ENCODE measurements around the gene SLC24A3.
A peak's percentile ranks its signal among the peaks of the same experiment; 100 is the strongest.

SLC24A3 gene

GRCh38 chr20:19212469-19212815, at the start of gene SLC24A3:
Gene SLC24A3 (plus strand): TSS chr20:19212642.
- H3K36me3 ChIP-seq (ENCODE audit: control insufficient read depth, insufficient read depth, low read length) = no peaks in the 10 kb centered on the region
- H3K9me3 ChIP-seq (ENCODE audit: control insufficient read depth, insufficient read depth, low read depth, low read length) = no peaks in the 10 kb centered on the region
- H3K9ac ChIP-seq (ENCODE audit: low read length) = no peak within 1 kb of the TSS
- H3K4me3 ChIP-seq (ENCODE audit: low read depth, low read length) = peak within 1 kb of the TSS; percentile 66
- peaks cover 54% of the 10 kb centered on the region for H3K27me3 ChIP-seq (ENCODE audit: control insufficient read depth, insufficient read depth, low read length)
- peaks cover 18% of the 10 kb centered on the region for H3K4me1 ChIP-seq (ENCODE audit: control insufficient read depth, insufficient read depth, low read length)
- H3K27ac ChIP-seq (ENCODE audit: low read depth, low read length) = no peak within 1 kb of the TSS

DNA sequence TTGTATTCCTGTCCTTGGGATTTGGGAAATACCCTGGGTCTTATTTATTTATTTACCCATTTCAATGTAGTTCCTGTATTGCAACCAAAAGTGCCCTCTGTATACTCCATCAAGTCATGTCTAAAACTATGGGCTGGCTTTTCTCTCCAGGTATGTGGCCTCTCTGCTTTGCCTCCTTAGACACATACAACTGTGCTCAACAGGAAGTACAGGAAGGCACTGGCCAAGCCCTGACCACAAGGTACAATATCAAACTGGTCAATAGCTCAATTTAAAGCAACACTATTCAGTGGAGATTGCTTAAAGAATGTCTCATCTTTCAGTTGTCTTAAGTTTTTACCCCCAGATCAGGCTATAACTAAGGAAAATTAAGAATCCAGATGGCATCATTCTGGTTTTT, 42.3 kb upstream of the SLC24A3 start:
- H3K27ac ChIP-seq (ENCODE audit: low read depth, low read length) = no peak overlapping the region
- no peak overlapping the region for H3K9ac ChIP-seq (ENCODE audit: low read length)
- H3K27me3 ChIP-seq (ENCODE audit: control insufficient read depth, insufficient read depth, low read length) = no peaks in the 10 kb centered on the region; the same call in 1 of the 2 replicates
- no peaks in the 10 kb centered on the region for H3K4me1 ChIP-seq (ENCODE audit: control insufficient read depth, insufficient read depth, low read length)
- H3K9me3 ChIP-seq (ENCODE audit: control insufficient read depth, insufficient read depth, low read depth, low read length) = peaks cover 17% of the 10 kb centered on the region
- no peak overlapping the region for H3K4me3 ChIP-seq (ENCODE audit: low read depth, low read length)
- no peaks in the 10 kb centered on the region for H3K36me3 ChIP-seq (ENCODE audit: control insufficient read depth, insufficient read depth, low read length)

GRCh38 chr20:19172637-19173036, 39.8 kb upstream of the SLC24A3 start:
- Histone ChIP-seq H3K9me3 (ENCODE audit: control insufficient read depth, insufficient read depth, low read depth, low read length) (peaks cover 10% of the 10 kb centered on the region), H3K4me3 (ENCODE audit: low read depth, low read length) (no peak overlapping the region), H3K9ac (ENCODE audit: low read length) (no peak overlapping the region), H3K36me3 (ENCODE audit: control insufficient read depth, insufficient read depth, low read length) (no peaks in the 10 kb centered on the region), H3K4me1 (ENCODE audit: control insufficient read depth, insufficient read depth, low read length) (no peaks in the 10 kb centered on the region), H3K27me3 (ENCODE audit: control insufficient read depth, insufficient read depth, low read length) (no peaks in the 10 kb centered on the region; the same call in 1 of the 2 replicates), H3K27ac (ENCODE audit: low read depth, low read length) (no peak overlapping the region)

DNA sequence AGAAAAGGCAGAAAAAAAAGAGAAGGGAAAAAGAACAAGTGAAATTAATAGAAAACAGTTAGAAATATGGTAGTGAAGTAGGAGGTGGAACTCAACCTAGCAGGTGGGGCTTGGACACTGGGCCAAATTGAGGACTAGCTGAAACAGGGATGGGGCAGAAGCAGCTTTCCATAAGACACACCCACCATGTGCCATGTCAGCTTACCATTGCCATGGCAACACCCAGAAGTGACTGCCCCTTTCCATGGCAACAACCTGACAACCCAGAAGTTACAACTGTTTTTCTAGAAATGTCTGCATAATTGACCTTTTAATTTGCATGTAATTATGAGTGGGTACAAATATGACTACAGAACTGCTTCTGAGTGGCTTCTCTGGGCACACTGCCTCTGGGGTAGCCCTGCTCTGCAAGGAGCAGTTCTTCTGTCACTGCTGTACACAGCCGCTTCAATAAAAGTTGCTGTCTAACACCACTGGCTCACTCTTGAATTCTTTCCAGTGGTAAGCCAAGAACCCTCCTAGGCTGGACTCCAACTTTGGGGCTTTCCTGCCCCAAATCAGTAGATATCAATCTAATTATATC, 35.9 kb upstream of the SLC24A3 start:
- Histone ChIP-seq H3K27me3 (ENCODE audit: control insufficient read depth, insufficient read depth, low read length) (no peaks in the 10 kb centered on the region; the same call in 1 of the 2 replicates), H3K4me3 (ENCODE audit: low read depth, low read length) (no peak overlapping the region), H3K4me1 (ENCODE audit: control insufficient read depth, insufficient read depth, low read length) (no peaks in the 10 kb centered on the region), H3K9ac (ENCODE audit: low read length) (no peak overlapping the region), H3K36me3 (ENCODE audit: control insufficient read depth, insufficient read depth, low read length) (no peaks in the 10 kb centered on the region), H3K27ac (ENCODE audit: low read depth, low read length) (no peak overlapping the region), H3K9me3 (ENCODE audit: control insufficient read depth, insufficient read depth, low read depth, low read length) (no peaks in the 10 kb centered on the region)

DNA sequence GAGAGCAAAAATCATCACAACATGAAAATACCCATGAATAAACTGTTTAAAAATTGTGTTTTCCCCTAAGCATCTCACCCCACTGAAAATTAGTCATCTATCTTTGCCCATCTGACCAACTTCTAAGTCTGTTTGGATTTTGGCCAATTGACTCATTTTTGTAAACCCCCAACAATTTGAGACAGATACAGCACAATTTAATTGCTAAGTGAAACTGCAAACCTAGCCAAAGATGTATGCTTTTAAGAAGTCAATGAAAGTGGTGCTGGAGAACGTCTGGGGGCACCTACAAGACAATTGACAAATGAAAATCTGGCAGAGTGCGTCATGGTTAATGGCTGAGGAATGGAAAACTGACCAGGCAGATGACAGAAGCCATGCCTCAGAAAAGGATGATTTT, 30.9 kb upstream of the SLC24A3 start:
- no peak overlapping the region for H3K4me3 ChIP-seq (ENCODE audit: low read depth, low read length)
- H3K9ac ChIP-seq (ENCODE audit: low read length) = no peak overlapping the region
- no peaks in the 10 kb centered on the region for H3K9me3 ChIP-seq (ENCODE audit: control insufficient read depth, insufficient read depth, low read depth, low read length)
- H3K27me3 ChIP-seq (ENCODE audit: control insufficient read depth, insufficient read depth, low read length) = no peaks in the 10 kb centered on the region
- H3K27ac ChIP-seq (ENCODE audit: low read depth, low read length) = no peak overlapping the region
- no peaks in the 10 kb centered on the region for H3K4me1 ChIP-seq (ENCODE audit: control insufficient read depth, insufficient read depth, low read length)
- H3K36me3 ChIP-seq (ENCODE audit: control insufficient read depth, insufficient read depth, low read length) = no peaks in the 10 kb centered on the region

DNA sequence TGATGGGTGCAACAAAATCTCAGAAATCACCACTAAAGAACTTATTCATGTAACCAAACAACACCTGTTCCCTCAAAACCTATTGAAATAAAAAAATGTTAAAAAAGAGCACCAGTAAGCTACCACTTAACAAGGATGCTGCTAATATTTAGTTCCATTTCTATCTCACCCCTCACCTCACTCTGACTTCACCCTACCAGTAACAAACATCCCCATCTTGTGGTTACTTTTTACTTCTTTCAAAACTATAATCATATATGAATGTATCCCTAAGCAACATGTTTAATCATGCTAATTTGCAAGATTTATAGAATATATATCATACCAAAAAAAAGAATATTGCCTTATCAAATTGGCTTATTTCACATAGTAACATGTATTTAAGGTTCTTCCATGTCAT, 27.4 kb upstream of the SLC24A3 start:
- Histone ChIP-seq H3K36me3 (ENCODE audit: control insufficient read depth, insufficient read depth, low read length) (no peaks in the 10 kb centered on the region), H3K9me3 (ENCODE audit: control insufficient read depth, insufficient read depth, low read depth, low read length) (no peaks in the 10 kb centered on the region), H3K9ac (ENCODE audit: low read length) (no peak overlapping the region), H3K27ac (ENCODE audit: low read depth, low read length) (no peak overlapping the region), H3K4me3 (ENCODE audit: low read depth, low read length) (no peak overlapping the region), H3K4me1 (ENCODE audit: control insufficient read depth, insufficient read depth, low read length) (no peaks in the 10 kb centered on the region), H3K27me3 (ENCODE audit: control insufficient read depth, insufficient read depth, low read length) (no peaks in the 10 kb centered on the region)

DNA sequence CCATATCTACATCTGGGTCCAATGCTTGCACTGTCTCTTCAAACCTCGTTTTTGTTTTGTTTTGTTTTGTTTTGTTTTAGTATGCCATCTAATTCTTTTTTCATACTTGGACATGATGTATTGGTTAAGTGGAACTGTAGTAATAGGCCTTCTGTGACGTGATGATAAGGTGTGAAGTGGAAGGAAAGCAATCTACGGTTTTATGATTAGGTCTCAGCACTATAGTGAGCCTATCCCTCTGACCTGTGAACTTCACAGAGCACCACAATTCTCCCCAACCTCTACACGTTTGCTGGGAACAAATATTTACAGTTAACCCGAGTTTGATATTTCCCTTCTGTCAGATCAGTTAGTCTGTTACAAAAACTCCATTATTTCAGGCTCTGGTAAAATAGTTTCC, 19.1 kb upstream of the SLC24A3 start:
- Histone ChIP-seq H3K27me3 (ENCODE audit: control insufficient read depth, insufficient read depth, low read length) (no peaks in the 10 kb centered on the region), H3K4me1 (ENCODE audit: control insufficient read depth, insufficient read depth, low read length) (no peaks in the 10 kb centered on the region), H3K36me3 (ENCODE audit: control insufficient read depth, insufficient read depth, low read length) (no peaks in the 10 kb centered on the region), H3K9ac (ENCODE audit: low read length) (no peak overlapping the region), H3K27ac (ENCODE audit: low read depth, low read length) (no peak overlapping the region), H3K9me3 (ENCODE audit: control insufficient read depth, insufficient read depth, low read depth, low read length) (no peaks in the 10 kb centered on the region), H3K4me3 (ENCODE audit: low read depth, low read length) (no peak overlapping the region)

GRCh38 chr20:19205981-19206396, 6.5 kb upstream of the SLC24A3 start:
- Histone ChIP-seq H3K4me1 (ENCODE audit: control insufficient read depth, insufficient read depth, low read length) (peaks cover 21% of the 10 kb centered on the region), H3K9ac (ENCODE audit: low read length) (no peak overlapping the region), H3K27me3 (ENCODE audit: control insufficient read depth, insufficient read depth, low read length) (peaks cover 11% of the 10 kb centered on the region), H3K27ac (ENCODE audit: low read depth, low read length) (no peak overlapping the region), H3K4me3 (ENCODE audit: low read depth, low read length) (no peak overlapping the region), H3K9me3 (ENCODE audit: control insufficient read depth, insufficient read depth, low read depth, low read length) (no peaks in the 10 kb centered on the region), H3K36me3 (ENCODE audit: control insufficient read depth, insufficient read depth, low read length) (no peaks in the 10 kb centered on the region)

DNA sequence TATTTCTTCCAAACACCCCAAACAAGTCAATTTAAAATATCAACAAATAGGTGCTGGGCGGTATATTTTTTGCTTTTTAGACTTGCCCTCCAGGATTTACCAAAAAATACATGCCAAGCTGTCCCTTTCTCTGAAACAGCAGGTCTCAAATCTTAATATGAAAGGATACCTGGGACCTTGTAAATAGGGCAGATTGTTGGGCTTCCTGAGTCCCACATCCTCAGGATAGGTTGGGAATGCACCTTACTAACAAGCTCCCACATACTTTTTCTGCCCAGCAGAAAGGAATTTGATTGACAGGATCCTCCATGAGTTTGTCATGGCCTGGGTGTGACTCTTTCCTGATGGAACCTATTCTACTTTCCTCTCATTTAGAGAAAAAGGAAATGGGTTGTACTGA, 4.9 kb upstream of the SLC24A3 start:
- no peak overlapping the region for H3K4me3 ChIP-seq (ENCODE audit: low read depth, low read length)
- H3K9ac ChIP-seq (ENCODE audit: low read length) = no peak overlapping the region
- peaks cover 24% of the 10 kb centered on the region for H3K27me3 ChIP-seq (ENCODE audit: control insufficient read depth, insufficient read depth, low read length)
- no peaks in the 10 kb centered on the region for H3K9me3 ChIP-seq (ENCODE audit: control insufficient read depth, insufficient read depth, low read depth, low read length)
- H3K36me3 ChIP-seq (ENCODE audit: control insufficient read depth, insufficient read depth, low read length) = no peaks in the 10 kb centered on the region
- peaks cover 27% of the 10 kb centered on the region for H3K4me1 ChIP-seq (ENCODE audit: control insufficient read depth, insufficient read depth, low read length)
- no peak overlapping the region for H3K27ac ChIP-seq (ENCODE audit: low read depth, low read length)

- no peaks in the 10 kb centered on the region for H3K36me3 ChIP-seq (ENCODE audit: control insufficient read depth, insufficient read depth, low read length)
These were observed 1.9 kb upstream of the SLC24A3 start for GRCh38 chr20:19210391-19211155.

GRCh38 chr20:19211252-19211651, 1.2 kb upstream of the SLC24A3 start:
- Histone ChIP-seq H3K9me3 (ENCODE audit: control insufficient read depth, insufficient read depth, low read depth, low read length) (no peaks in the 10 kb centered on the region), H3K4me1 (ENCODE audit: control insufficient read depth, insufficient read depth, low read length) (peaks cover 24% of the 10 kb centered on the region), H3K4me3 (ENCODE audit: low read depth, low read length) (peak overlapping the region; percentile 66), H3K27me3 (ENCODE audit: control insufficient read depth, insufficient read depth, low read length) (peaks cover 54% of the 10 kb centered on the region), H3K27ac (ENCODE audit: low read depth, low read length) (no peak overlapping the region), H3K36me3 (ENCODE audit: control insufficient read depth, insufficient read depth, low read length) (no peaks in the 10 kb centered on the region), H3K9ac (ENCODE audit: low read length) (no peak overlapping the region)

More at GRCh38 chr20:19210391-19211155, 1.9 kb upstream of the SLC24A3 start:
- H3K27ac ChIP-seq (ENCODE audit: low read depth, low read length) = no peak overlapping the region
- peaks cover 27% of the 10 kb centered on the region for H3K4me1 ChIP-seq (ENCODE audit: control insufficient read depth, insufficient read depth, low read length)
- no peak overlapping the region for H3K4me3 ChIP-seq (ENCODE audit: low read depth, low read length)
- no peaks in the 10 kb centered on the region for H3K9me3 ChIP-seq (ENCODE audit: control insufficient read depth, insufficient read depth, low read depth, low read length)
- peaks cover 52% of the 10 kb centered on the region for H3K27me3 ChIP-seq (ENCODE audit: control insufficient read depth, insufficient read depth, low read length)
- no peak overlapping the region for H3K9ac ChIP-seq (ENCODE audit: low read length)
